ENCODE measurements around the gene DPP8. TPM values are rescaled to one million over a fixed set of nuclear protein-coding genes. Genes with fewer than 3 reads are reported as not detected.

The DPP8 gene
- total and polyA plus RNA-seq, 9 donors = 13.7 to 36.5 (median 33.6) TPM

- no peak for DNase-seq
- Histone ChIP-seq H3K36me3 (no peaks in the 10 kb centered on the region), H3K4me1 (ENCODE audit: insufficient read depth) (peaks cover 5% of the 10 kb centered on the region), H3K27me3 (no peaks in the 10 kb centered on the region), H3K9me3 (no peaks in the 10 kb centered on the region), H3K27ac (no peak overlapping the region), H3K4me3 (no peak overlapping the region)
- WGBS, 3 donors = 82 to 88% (median 82%) methylated on average over 7 of the region's 7 CpGs
- TF ChIP-seq EP300 (IDR thresholded peaks at IDR 0.05) (no peak), CTCF (IDR thresholded peaks at IDR 0.05) (no peak), POLR2A (IDR thresholded peaks at IDR 0.05) (no peak)
- intact Hi-C loops (cut with DNase I) = no loop called here
Measured at GRCh38 chr15:65521350-65521749, 3.9 kb upstream of the DPP8 start.

- 90 to 93% (median 93%) methylated on average over 4 of the region's 4 CpGs for WGBS, 3 donors
- H3K27me3 ChIP-seq = no peaks in the 10 kb centered on the region
- peaks cover 7% of the 10 kb centered on the region for H3K4me1 ChIP-seq (ENCODE audit: insufficient read depth)
- no peak for DNase-seq
- no peaks in the 10 kb centered on the region for H3K36me3 ChIP-seq
- TF ChIP-seq POLR2A (IDR thresholded peaks at IDR 0.05) (no peak), CTCF (IDR thresholded peaks at IDR 0.05) (no peak), EP300 (IDR thresholded peaks at IDR 0.05) (no peak)
- H3K27ac ChIP-seq = no peak overlapping the region
- no peak overlapping the region for H3K4me3 ChIP-seq
- intact Hi-C loops (cut with DNase I) = no loop called here
- H3K9me3 ChIP-seq = no peaks in the 10 kb centered on the region
Measured at GRCh38 chr15:65518633-65519285, 1.3 kb upstream of the DPP8 start.

GRCh38 chr15:65517866-65518207 is 348 bp upstream of the DPP8 start:
- TF ChIP-seq POLR2A (IDR thresholded peaks at IDR 0.05) = no peak
- no peak for TF ChIP-seq CTCF (IDR thresholded peaks at IDR 0.05)
- no peak for TF ChIP-seq EP300 (IDR thresholded peaks at IDR 0.05)
- Histone ChIP-seq H3K36me3 (no peaks in the 10 kb centered on the region), H3K27me3 (no peaks in the 10 kb centered on the region), H3K4me3 (no peak overlapping the region), H3K9me3 (no peaks in the 10 kb centered on the region), H3K4me1 (ENCODE audit: insufficient read depth) (peaks cover 7% of the 10 kb centered on the region), H3K27ac (no peak overlapping the region)
- no peak for DNase-seq
- intact Hi-C loops (cut with DNase I) = no loop called here
- WGBS, 3 donors = 23 to 25% (median 25%) methylated on average over 8 of the region's 8 CpGs

GRCh38 chr15:65512807-65513416 is 4.6 kb downstream of the DPP8 start:
- intact Hi-C loops (cut with DNase I) = no loop called here
- H3K36me3 ChIP-seq = no peaks in the 10 kb centered on the region
- no peaks in the 10 kb centered on the region for H3K9me3 ChIP-seq
- DNase-seq = peak; percentile 80 to 89 (median 84)
- peak overlapping the region; percentile 24 for H3K4me3 ChIP-seq
- peak overlapping the region; percentile 36 to 71 for H3K27ac ChIP-seq
- 4 to 5% (median 4%) methylated on average over 10 of the region's 10 CpGs for WGBS, 3 donors
- no peaks in the 10 kb centered on the region for H3K27me3 ChIP-seq
- TF ChIP-seq CTCF (IDR thresholded peaks at IDR 0.05) (no peak), EP300 (IDR thresholded peaks at IDR 0.05) (no peak), POLR2A (IDR thresholded peaks at IDR 0.05) (no peak)
- H3K4me1 ChIP-seq (ENCODE audit: insufficient read depth) = peaks cover 12% of the 10 kb centered on the region
